OCI-LY7 (cell line): ENCODE results near the gene PTGS1.

Experiments used
- EZH2phosphoT487 ChIP-seq: fragments of 200-600 bp; sonication (generic); IDR thresholded peaks from 2 replicates; pipeline ENCODE4 v1.6.1; 2018; ENCODE audit warnings: low read depth, borderline replicate concordance, mild to moderate bottlenecking, mixed run types, antibody characterized with exemption, low read length, moderate library complexity, mixed read lengths
- TF ChIP-seq, protein P1 (sequence below): fragments of 200-600 bp; sonication (generic); conservative IDR thresholded peaks from 2 replicates; pipeline ENCODE4 v1.5.1; 2014; ENCODE audit warnings: mild to moderate bottlenecking, antibody characterized with exemption, low read length, moderate library complexity, mixed read lengths

DNA sequence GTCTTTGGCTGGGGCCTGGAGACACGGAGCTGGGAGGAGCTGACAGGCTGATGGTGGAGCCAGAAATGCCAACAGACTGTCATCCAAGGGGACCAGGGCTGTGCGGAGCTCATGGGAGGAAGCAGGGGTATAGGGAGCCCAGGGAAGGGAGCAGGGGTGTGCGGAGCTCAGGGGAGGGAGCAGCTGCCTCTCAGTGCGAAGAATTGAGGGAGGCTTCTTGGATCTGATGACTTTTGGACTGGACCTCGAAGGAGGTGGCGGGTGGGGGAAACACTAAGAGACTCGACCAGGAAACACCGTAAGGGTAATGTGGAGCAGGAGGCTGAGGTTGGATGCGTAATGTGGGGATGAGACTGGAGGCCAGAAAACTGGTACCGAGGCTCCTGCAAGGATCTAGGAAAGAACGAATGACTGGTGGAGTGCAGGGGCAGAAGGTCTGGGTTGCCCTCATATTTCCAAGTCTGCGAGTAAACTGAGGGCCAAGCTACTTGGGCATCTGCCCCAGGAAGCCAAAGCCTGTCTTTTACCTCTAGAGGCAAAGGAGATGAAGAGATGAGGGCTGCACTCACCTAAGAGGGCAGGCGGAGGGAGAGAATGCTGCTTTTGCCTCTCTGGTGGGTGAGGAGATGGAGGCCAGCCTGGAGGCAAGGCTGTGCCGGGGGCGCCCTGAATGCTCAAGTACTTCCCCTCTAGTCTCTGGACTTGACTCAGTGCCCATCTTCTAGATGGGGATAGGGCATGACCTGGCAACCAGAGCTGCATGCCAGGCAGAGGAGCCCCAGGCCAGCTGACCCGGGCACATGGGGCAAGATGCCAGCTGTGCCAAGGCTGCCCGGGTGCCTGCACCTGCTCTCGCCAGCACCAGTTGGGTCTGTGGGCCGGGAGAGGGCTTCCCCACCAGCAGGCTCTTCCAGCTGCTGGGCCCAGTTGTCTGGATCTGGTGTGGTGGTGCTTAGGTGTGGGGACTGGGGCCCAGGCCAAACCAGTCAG is 2.3 kb downstream of the PTGS1 start:
- no peak for TF ChIP-seq EZH2phosphoT487
- TF ChIP-seq, protein P1, sequence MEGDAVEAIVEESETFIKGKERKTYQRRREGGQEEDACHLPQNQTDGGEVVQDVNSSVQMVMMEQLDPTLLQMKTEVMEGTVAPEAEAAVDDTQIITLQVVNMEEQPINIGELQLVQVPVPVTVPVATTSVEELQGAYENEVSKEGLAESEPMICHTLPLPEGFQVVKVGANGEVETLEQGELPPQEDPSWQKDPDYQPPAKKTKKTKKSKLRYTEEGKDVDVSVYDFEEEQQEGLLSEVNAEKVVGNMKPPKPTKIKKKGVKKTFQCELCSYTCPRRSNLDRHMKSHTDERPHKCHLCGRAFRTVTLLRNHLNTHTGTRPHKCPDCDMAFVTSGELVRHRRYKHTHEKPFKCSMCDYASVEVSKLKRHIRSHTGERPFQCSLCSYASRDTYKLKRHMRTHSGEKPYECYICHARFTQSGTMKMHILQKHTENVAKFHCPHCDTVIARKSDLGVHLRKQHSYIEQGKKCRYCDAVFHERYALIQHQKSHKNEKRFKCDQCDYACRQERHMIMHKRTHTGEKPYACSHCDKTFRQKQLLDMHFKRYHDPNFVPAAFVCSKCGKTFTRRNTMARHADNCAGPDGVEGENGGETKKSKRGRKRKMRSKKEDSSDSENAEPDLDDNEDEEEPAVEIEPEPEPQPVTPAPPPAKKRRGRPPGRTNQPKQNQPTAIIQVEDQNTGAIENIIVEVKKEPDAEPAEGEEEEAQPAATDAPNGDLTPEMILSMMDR = no peak
